Activated T-cell treated with anti-CD3 and anti-CD28 coated beads for 48 hours (primary cell): ENCODE results near the gene SFPQ.
"Not testable (repeated sequence)": the region's sequence is repeated elsewhere in the genome, so short reads cannot be mapped to it uniquely, and the experiment has no call there.

Experiments used
- DNase-seq: peaks from one replicate; pipeline ENCODE4 v3.0.0-alpha.2; 2020; ENCODE audit warnings: low read depth

SFPQ gene

GRCh38 chr1:35188578-35189392, 4.2 kb downstream of the SFPQ start:
- DNase-seq, result no peak

GRCh38 chr1:35187816-35188342, 5.1 kb downstream of the SFPQ start:
- no peak for DNase-seq

- DNase-seq, result no peak
Observed at GRCh38 chr1:35186239-35186638, 6.7 kb downstream of the SFPQ start.

GRCh38 chr1:35185200-35185599, 7.7 kb downstream of the SFPQ start:
- no peak for DNase-seq

- no peak for DNase-seq
Observed at GRCh38 chr1:35184495-35185199, 8.3 kb downstream of the SFPQ start.

GRCh38 chr1:35181790-35182455, 11.0 kb downstream of the SFPQ start:
- no peak for DNase-seq

GRCh38 chr1:35180776-35181374, 12.1 kb downstream of the SFPQ start:
- no peak for DNase-seq

GRCh38 chr1:35179908-35180307, 13.0 kb downstream of the SFPQ start:
- DNase-seq, result no peak

- DNase-seq, result no peak
Observed at GRCh38 chr1:35178874-35179380, 14.0 kb downstream of the SFPQ start.

GRCh38 chr1:35178295-35178695, 14.7 kb downstream of the SFPQ start:
- no peak for DNase-seq

GRCh38 chr1:35177237-35177786, 15.6 kb downstream of the SFPQ start:
- no peak for DNase-seq

- DNase-seq, result no peak
Observed at GRCh38 chr1:35175602-35176001, 17.3 kb downstream of the SFPQ start.

GRCh38 chr1:35175098-35175576, 17.8 kb downstream of the SFPQ start:
- no peak for DNase-seq

- no peak for DNase-seq
Observed at GRCh38 chr1:35173909-35174540, 18.9 kb downstream of the SFPQ start.

- DNase-seq, result no peak
Observed at GRCh38 chr1:35173491-35173890, 19.5 kb downstream of the SFPQ start.

- DNase-seq, result no peak
Observed at GRCh38 chr1:35172022-35172421, 20.9 kb downstream of the SFPQ start.

- no peak for DNase-seq
Observed at GRCh38 chr1:35171579-35171978, 21.4 kb downstream of the SFPQ start.

- DNase-seq, result no peak
Observed at GRCh38 chr1:35164893-35165292, 28.1 kb downstream of the SFPQ start.

GRCh38 chr1:35151220-35151619, 41.7 kb downstream of the SFPQ start:
- DNase-seq, result no peak

GRCh38 chr1:35145892-35146549, 46.9 kb downstream of the SFPQ start:
- not testable (repeated sequence) for DNase-seq
